SK-N-SH treated with all-trans-retinoic acid at 6 μM for 48 hours (cell line): ENCODE data around the gene MPG.

Experiments used
- ARNTL ChIP-seq: fragments of 450-650 bp; formaldehyde crosslinking; IDR thresholded peaks from 2 replicates; pipeline ENCODE4 v1.5.0; 2020; ENCODE audit warnings: low read depth, mild to moderate bottlenecking, moderate library complexity, borderline replicate concordance
- BACH2 ChIP-seq: fragments of 250-450 bp; sonication (Bioruptor Pico); IDR thresholded peaks from 2 replicates; pipeline ENCODE4 v1.9.0; 2021; ENCODE audit warnings: mild to moderate bottlenecking, borderline replicate concordance
- CREB5 ChIP-seq: fragments of 250-450 bp; sonication (Bioruptor Pico); IDR thresholded peaks from 2 replicates; pipeline ENCODE4 v1.5.1; 2020; ENCODE audit warnings: low read depth, mild to moderate bottlenecking, moderate library complexity
- GLIS3 ChIP-seq: fragments of 250-450 bp; sonication (Bioruptor Pico); IDR thresholded peaks from 2 replicates; pipeline ENCODE4 v1.5.0; 2020; ENCODE audit warnings: mild to moderate bottlenecking, moderate library complexity
- OSR1 ChIP-seq: fragments of 250-450 bp; sonication (Bioruptor Pico); IDR thresholded peaks from 2 replicates; pipeline ENCODE4 v1.8.0; 2022; ENCODE audit warnings: moderate library complexity, mild to moderate bottlenecking, inconsistent platforms
- PATZ1 ChIP-seq: fragments of 250-450 bp; sonication (Bioruptor Pico); IDR thresholded peaks from 2 replicates; pipeline ENCODE4 v1.8.0; 2020; ENCODE audit warnings: mild to moderate bottlenecking, moderate library complexity, borderline replicate concordance
- POU6F1 ChIP-seq: fragments of 250-450 bp; sonication (Bioruptor Pico); IDR thresholded peaks from 2 replicates; pipeline ENCODE4 v1.8.0; 2021; ENCODE audit warnings: low read depth, mild to moderate bottlenecking, moderate library complexity, borderline replicate concordance
- PPARA ChIP-seq: fragments of 250-450 bp; sonication (Bioruptor Pico); IDR thresholded peaks from 2 replicates; pipeline ENCODE4 v1.5.0; 2020; ENCODE audit warnings: mild to moderate bottlenecking, borderline replicate concordance
- RARB ChIP-seq: fragments of 250-450 bp; sonication (Bioruptor Pico); IDR thresholded peaks from 2 replicates; pipeline ENCODE4 v1.8.0; 2021; ENCODE audit warnings: mild to moderate bottlenecking, moderate library complexity
- SNAI2 ChIP-seq: fragments of 250-450 bp; sonication (Bioruptor Pico); IDR thresholded peaks from 2 replicates; pipeline ENCODE4 v1.5.0; 2020; ENCODE audit warnings: mild to moderate bottlenecking, moderate library complexity
- TCF4 ChIP-seq: fragments of 250-450 bp; sonication (Bioruptor Pico); IDR thresholded peaks from 2 replicates; pipeline ENCODE4 v1.8.0; 2021; ENCODE audit warnings: mild to moderate bottlenecking, moderate library complexity, borderline replicate concordance
- ZFP30 ChIP-seq: fragments of 450-650 bp; formaldehyde crosslinking; IDR thresholded peaks from 2 replicates; pipeline ENCODE4 v1.5.0; 2022; ENCODE audit warnings: mild to moderate bottlenecking, moderate library complexity
- ZNF70 ChIP-seq: fragments of 450-650 bp; formaldehyde crosslinking; IDR thresholded peaks from 2 replicates; pipeline ENCODE4 v1.5.0; 2020; ENCODE audit warnings: mild to moderate bottlenecking, moderate library complexity

GRCh38 chr16:74747-75334, 3.2 kb upstream of the MPG start:
- TF ChIP-seq POU6F1 (no peak), CREB5 (CRISPR knock-in tag) (no peak), TCF4 (no peak), GLIS3 (no peak), SNAI2 (CRISPR knock-in tag) (no peak), ZFP30 (CRISPR knock-in tag) (no peak), PPARA (CRISPR knock-in tag) (no peak), ARNTL (CRISPR knock-in tag) (no peak), PATZ1 (CRISPR knock-in tag) (no peak), BACH2 (CRISPR knock-in tag) (no peak), ZNF70 (no peak), RARB (CRISPR knock-in tag) (no peak), OSR1 (CRISPR knock-in tag) (no peak)
